ENCODE results near the gene AS3MT.
"Not testable (repeated sequence)": the region's sequence is repeated elsewhere in the genome, so short reads cannot be mapped to it uniquely, and the experiment has no call there.

AS3MT gene

DNA sequence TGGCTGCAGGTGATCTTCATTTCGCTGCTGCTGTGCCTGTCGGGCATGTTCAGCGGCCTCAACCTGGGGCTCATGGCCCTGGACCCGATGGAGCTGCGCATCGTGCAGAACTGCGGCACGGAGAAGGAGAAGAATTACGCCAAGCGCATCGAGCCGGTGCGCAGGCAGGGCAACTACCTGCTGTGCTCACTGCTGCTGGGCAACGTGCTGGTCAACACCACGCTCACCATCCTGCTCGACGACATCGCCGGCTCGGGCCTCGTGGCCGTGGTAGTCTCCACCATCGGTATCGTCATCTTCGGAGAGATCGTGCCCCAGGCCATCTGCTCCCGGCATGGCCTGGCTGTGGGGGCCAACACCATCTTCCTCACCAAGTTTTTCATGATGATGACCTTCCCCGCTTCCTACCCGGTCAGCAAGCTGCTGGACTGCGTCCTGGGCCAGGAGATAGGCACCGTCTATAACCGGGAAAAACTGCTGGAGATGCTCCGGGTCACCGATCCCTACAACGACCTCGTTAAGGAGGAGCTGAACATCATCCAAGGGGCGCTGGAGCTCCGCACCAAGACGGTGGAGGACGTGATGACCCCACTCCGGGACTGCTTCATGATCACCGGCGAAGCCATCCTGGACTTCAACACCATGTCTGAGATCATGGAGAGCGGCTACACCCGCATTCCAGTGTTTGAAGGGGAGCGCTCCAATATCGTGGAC, 50.1 kb downstream of the AS3MT start:
- no peak for DNase-seq (ENCODE audit: low spot score)

DNA sequence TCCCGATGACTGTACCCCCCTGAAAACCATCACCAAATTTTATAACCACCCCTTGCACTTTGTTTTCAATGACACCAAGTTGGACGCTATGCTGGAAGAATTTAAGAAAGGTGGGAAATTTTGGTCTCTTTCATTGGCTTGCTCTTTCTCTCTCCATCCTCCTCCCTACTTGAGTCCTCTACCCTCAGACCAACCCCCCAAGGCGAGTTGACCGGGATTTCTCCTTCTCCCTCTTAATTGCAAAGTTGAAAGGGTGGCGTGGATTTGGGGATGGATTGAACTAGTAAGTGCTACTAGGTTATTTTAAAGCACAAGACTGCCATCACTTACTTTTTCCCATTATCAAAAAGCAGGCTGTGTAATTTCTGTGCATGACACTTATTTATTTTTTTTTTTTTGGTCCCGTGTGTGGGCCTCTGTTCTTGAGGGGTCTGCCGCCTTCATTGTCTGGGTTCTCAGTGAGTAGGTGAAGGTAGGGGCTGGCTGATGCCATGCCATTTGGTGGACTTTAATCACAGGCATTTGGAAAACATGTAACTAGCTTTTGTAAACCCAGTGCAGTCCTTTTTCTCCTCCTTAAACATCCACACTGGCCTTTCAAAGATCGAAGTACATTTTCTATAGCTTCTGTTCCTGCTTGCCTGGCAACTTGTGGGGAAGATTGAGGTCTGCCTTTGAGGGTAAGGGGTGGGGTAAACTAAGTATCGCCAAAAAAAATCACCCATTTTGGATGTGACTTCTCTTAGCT, 50.9 kb downstream of the AS3MT start:
- DNase-seq (ENCODE audit: low spot score) = no peak

DNA sequence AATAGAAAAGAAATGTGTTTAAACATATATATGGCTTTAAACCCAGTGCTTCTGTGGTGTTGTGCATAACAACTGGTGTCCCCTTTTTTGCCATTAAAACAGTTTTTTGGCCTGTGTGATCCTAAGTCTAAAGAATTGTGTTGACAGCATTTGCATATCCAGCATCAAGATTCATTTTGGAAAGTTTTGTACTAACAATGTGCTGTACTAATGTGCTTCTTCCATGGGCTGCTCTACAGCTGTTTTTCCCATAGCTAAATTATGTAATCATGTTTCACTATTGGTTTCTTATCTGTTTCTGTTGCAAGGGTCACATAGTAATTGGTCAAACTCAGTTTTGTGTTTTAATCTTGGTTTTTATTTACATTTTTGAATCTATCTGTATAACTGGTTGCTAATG, 54.3 kb downstream of the AS3MT start:
- DNase-seq (ENCODE audit: low spot score) = no peak

DNA sequence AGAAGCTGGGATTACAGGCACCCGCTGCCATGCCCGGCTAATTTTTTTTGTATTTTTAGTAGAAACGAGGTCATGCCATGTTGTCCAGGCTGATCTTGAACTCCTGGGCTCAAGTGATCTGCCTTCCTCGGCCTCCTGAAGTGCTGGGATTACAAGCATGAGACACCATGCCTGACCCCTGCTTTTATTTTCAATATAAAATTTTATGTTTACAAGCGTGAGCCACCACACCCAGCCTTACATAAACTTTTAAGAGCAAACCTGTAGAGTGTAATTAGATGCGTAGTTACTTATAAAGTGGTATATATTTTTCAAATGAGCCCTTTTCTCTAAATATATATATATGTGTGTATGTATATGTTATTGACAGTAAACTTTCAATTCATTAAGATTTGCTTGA, 57.6 kb downstream of the AS3MT start:
- DNase-seq (ENCODE audit: low spot score) = no peak

DNA sequence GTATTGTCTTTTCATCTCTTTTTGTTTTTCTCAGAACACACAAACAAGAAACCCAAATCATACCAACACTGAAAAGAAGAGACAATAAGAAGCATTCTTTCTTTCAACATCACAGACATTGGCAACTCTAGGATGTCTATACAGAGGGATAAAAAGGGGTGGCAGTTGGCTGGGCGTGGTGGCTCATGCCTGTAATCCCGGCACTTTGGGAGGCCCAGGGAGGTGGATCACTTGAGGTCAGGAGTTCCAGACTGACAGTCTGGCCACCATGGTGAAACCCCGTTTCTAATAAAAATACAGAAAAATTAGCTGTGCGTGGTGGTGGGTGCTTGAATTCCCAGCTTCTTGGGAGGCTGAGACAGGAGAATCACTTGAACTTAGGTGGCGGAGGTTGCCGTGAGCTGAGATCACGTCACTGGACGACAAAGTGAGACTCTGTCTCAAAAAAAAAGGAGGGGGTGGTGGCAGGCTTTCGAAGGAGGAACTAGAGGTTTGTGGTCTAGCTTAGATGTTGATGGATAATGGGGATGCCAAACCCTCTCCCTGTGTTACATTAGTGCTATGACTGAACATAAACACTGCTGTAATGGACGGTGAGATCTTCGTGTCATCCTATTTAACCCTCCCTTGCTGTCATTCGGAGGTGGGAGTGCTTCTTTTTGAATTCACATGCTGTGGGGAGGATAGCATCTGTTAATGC, 58.2 kb downstream of the AS3MT start:
- no peak for DNase-seq (ENCODE audit: low spot score)

DNA sequence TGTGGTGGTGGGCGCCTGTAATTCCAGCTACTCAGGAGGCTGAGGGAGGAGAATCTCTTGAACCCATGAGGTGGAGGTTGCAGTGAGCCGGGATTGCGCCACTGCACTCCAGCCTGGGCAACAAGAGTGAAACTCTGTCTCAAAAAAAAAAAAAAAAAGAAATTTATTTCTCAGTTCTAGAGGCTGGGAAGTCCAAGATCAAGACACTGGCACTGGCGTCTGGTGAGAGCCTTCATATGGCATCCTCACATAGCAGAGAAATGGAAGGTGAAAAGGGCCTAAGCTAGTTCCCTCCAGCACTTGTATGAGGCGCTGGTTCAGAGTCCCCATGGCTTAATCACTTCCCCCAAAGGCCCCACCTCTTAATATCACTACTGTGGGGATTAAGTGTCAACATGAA, 59.2 kb downstream of the AS3MT start:
- DNase-seq (ENCODE audit: low spot score) = not testable (repeated sequence)

DNA sequence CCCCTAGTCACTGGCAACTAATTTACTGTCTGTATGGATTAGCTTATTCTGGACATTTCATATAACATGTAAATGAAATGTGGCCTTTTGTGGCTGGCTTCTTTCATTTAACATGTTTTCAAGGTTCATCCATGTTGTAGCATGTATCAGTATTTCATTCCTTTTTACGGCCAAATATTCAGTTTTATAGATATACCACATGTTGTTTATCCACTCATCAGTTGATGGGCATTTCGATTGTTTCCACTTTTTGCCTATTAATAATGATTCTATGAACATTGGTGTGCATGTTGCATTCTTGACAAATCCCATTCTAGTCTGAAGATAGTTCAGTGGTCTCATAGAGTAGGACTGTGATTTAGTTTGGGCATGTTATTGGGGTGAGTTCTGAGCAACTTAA, 61.5 kb downstream of the AS3MT start:
- no peak for DNase-seq (ENCODE audit: low spot score)

DNA sequence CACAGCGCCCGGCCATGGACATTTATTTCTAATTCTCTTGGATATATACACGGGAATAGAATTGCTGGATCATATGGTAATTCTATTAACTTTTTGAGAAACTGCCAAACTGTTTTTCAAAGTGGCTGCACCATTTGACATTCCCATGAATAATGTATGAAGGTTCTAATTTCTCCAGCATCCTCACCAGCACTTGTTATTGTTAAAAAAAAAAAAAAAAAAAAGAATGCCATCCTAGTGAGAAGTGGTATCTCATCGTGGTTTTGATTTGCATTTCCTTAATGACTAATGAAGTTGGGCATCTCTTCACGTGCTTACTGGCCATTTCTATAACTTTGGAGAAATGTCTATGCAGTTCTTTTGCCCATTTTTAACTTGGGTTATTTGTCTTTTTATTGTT, 62.4 kb downstream of the AS3MT start:
- DNase-seq (ENCODE audit: low spot score) = no peak

DNA sequence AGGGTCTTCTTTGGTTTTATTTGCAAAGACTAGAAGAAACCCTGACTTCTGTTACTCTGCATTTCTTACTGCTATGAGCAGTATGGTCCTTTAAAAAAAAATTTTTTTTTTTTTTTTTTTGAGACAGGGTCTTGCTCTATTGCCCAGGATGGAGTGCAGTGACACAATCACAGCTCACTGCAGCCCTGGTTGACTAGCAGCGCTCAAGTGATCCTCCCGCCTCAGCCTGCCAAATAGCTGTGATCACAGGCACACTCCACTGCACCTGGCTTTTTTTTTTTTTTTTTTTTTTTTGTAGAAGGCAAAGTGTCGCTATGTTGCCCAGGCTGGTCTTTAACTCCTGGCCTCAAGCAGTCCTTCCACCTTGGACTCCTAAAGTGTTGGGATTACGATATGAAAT, 66.2 kb downstream of the AS3MT start:
- DNase-seq (ENCODE audit: low spot score) = no peak

DNA sequence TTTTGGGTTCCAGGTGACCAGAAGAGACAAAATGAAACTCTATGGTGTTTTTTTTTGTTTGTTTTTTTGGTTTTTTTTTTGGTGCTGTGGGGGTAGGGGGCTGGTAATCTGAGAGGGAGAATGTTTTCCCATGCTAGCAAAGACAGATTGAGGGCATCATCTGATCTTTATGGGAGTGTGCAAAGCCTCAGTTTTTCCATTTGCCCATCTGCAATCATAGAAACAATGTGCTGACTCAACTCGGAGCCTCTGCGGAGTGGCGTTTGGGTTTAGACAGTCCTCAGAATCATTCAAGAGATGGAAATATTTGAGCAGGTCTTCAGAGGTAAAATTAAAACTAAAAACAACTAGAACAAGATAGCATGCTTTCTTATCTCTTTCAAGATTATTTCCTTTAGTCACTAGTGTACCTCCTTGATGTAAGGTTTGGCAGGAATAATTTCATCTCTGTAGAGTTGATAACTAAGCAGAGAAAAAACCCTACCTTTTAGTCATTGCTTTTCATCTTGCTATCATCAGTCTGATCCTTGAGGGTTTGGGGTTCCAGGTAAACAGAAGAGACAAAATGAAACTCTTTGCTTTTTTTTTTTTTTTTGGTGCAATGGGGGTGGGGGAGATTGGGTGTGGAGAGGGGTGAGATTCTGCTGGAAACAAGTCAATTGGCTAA, 66.8 kb downstream of the AS3MT start:
- DNase-seq (ENCODE audit: low spot score) = no peak

DNA sequence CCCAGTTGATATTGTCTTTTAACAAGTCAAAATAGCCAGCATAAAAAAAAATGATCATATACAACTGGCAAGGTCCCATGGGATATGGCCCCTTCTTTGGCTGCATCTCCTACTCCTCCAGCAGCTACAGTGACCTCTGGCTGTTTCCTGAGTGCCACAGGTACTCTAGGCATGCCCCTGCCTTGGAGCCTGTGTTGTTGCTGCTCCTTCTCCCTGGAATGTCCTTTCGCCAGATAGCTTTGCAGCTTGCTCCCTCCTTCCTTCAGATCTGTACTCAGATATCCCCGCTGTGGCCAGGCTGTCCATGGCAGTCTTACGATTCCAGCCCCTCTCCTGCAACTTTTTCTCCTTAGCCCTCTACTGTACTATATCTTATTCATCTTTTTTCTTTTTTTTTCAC, 72.1 kb downstream of the AS3MT start:
- no peak for DNase-seq (ENCODE audit: low spot score)

DNA sequence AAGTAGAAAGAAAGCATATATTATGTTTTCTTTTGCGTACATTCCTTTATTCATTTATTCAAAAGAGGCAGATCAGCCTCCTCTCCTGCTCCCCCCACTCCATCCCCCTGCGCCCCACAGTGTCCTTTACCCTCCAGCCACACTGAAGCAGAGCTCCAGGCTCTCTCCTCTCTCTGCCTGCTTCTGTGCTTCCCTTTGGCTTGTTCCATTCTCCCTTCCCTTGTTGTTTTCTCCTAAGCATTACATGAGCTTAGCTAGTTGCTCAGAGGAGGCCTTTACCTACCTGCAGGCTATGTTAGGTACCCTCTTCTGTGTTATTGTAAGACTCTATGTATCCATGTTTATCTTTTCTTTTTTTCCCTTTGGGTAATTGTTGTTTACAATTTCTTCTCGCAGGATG, 76.2 kb downstream of the AS3MT start:
- DNase-seq (ENCODE audit: low spot score) = no peak

DNA sequence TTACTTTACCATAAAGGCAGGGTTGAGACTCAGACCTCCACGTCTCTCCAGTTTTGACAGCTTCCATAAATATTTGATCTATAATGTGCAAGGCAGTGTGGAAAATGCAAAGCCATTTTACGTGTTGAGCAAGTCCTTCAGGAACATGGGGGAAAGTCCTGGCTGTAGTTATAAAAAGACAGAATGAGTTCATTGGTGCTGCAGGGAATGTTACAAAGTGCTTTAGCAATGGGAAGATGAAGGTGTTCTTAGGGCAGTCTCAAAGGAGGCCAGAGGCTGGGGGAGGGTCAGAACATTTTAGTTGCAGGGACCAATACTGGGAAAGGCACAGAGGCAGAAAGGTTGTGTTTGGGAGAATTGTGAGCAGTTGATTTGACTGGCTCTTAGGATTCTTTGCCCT, 76.7 kb downstream of the AS3MT start:
- no peak for DNase-seq (ENCODE audit: low spot score)

DNA sequence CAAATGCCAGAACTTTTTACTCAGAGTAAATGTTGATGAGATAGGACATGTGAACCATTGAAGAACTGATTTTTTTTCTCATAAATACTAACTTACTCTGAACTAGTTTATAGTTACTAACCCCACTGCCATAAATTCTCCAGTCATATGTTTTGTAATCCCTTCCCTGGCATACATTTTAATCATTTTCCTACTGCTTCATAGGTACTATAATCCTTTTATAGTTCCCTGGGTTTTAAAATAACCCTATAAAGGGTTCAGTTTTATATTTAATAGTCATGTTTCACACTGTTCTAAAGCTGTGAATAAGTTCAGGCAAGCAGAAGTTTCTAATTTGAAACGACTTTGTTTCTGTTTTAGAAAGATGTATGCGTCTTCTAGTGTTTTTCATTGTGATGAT, 77.7 kb downstream of the AS3MT start:
- no peak for DNase-seq (ENCODE audit: low spot score)

DNA sequence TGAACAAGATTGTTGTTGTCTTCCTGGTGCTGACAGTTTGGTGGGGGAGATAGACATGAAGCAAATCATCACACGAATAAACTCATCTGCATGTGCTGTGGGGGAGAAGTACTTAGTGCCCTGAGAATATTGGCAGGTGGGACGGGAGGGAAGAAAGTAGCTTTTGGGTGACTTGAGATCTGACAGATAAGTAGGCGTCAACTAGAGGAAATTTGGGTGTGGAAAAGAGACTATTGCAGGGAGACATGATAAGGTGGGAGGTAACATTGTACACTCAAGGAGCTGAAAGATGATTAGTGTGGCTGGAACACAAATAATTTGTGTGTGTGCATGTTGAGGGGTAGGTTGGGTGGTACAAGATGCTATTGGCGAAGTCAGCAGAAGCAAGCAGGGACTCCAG, 78.9 kb downstream of the AS3MT start:
- DNase-seq (ENCODE audit: low spot score) = no peak

DNA sequence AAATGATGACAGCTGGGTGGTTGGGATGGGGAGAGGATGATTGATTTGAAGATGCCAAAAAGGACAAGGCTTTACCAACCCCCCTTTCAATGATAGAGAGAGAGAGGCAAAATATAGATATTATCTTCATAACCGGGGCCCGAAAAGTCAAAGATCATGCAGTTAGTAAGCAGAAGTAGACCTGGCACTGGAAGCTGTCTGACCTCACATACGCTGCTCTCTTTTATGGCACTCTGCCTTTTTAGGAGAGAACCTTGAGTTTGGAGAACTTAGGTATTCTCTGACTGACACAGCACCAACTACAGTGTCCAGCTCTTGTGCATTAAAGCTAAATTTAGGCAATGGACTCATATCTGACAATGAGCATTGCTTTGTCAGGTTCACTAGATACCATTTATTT, 79.5 kb downstream of the AS3MT start:
- DNase-seq (ENCODE audit: low spot score) = no peak

DNA sequence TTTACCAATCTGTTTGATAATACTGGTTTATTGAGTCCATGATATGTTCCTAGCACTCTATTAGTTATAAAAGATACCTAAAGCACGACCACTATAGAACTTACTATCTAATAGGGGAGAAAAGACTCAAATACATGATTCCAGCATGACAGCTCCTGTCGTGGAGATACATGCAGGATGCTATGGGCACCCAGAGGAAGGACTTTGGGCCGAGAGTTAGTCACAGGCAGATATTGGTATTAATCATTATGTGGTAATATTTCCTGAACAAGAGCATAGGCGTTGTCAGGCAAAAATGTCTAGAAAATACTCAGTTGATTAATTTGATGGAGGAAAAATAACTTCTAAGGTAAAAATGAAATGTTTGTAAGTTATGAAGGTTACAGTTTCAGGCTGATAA, 80.6 kb downstream of the AS3MT start:
- no peak for DNase-seq (ENCODE audit: low spot score)

DNA sequence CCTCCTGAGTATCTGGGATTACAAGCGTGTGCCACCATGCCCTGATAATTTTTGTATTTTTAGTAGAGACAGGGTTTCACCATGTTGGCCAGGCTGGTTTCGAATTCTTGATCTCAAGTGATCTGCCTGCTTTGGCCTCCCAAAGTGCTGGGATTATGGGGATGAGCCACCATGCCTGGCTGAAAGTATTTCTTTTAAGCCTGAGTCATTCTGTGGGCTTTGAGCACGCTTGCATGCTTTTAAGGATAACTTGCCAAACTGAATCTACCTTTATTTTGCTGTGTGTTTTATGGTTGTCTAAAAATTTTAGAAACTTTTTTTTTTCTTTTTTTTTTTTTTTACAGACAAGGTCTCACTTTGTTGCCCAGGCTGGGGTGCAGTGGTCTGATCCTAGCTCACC, 82.0 kb downstream of the AS3MT start:
- DNase-seq (ENCODE audit: low spot score) = no peak
